Epithelial cell of proximal tubule (primary cell): Measurements from ENCODE around the gene B4GALT3. TPM values are rescaled to one million over a fixed set of nuclear protein-coding genes. Genes with fewer than 3 reads are reported as not detected.

Experiments
- DNase-seq: peaks from one replicate; pipeline ENCODE4 v3.0.0-alpha.2; 2011; ENCODE audit warnings: low read depth
- H3K4me3 ChIP-seq: 2 replicates; pipeline ENCODE4 v1.5.1; 2011; ENCODE audit warnings: low read depth, mild to moderate bottlenecking, low read length
- total RNA-seq: library from RNA; depleted of rRNA; stranded (reverse); fragments of >200 nt; gene quantifications from 2 replicates; pipeline ENCODE4 v1.2.3, GENCODE V29; 2015
- TF ChIP-seq, protein P1 (sequence below): conservative IDR thresholded peaks from 2 replicates; pipeline ENCODE4 v1.5.1; 2012; ENCODE audit warnings: low read depth, mild to moderate bottlenecking, low read length

B4GALT3 gene
- total RNA-seq, 1 donor from 2014 or later = 46.2 TPM

DNA sequence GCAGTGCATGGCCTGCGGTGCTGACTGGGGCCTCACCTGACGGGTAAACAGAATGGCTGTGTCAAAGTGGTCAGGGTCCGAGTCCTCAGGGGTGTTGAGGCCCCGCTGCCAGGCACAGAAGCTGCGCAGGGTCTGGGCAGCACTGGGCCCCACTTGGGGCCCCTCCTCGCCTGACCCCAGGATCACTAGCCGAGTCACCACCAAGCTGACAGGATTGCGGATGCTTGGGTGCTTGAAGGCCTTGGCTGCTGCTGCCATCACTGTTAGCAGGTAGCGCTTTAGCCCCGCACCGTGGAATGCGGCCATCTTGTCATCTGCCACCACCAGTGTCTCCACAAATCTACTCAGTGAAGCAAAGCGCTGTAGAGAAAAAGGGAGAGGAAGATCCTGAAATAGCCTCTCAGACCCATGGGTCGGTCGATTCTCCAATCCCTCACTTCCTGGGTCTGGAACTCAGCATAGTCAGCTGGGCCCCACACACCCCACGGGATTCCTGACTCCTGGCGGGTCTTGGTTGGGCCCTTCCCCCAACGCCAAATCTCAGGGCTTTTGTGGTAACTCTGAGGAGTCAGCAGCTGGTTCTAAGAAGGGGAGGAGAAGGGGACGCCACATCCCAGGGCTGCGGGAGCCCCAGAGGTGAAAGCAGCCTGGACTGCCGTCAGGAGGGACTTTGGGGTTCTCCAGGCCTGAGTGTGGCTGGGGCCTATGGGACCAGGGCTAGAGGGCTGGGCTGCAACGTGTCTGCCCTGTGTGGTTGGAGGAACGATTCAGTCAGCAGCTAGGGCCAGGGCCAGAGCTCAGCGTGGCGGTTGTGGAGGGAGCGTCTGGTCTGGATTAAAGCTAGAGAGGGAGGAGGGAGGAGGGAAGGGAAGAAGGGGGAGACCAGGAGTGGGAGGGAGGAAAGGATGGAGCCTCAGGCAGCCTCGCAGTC lies 19.5 kb upstream of the B4GALT3 start:
- no peak overlapping the region for H3K4me3 ChIP-seq
- TF ChIP-seq, protein P1, sequence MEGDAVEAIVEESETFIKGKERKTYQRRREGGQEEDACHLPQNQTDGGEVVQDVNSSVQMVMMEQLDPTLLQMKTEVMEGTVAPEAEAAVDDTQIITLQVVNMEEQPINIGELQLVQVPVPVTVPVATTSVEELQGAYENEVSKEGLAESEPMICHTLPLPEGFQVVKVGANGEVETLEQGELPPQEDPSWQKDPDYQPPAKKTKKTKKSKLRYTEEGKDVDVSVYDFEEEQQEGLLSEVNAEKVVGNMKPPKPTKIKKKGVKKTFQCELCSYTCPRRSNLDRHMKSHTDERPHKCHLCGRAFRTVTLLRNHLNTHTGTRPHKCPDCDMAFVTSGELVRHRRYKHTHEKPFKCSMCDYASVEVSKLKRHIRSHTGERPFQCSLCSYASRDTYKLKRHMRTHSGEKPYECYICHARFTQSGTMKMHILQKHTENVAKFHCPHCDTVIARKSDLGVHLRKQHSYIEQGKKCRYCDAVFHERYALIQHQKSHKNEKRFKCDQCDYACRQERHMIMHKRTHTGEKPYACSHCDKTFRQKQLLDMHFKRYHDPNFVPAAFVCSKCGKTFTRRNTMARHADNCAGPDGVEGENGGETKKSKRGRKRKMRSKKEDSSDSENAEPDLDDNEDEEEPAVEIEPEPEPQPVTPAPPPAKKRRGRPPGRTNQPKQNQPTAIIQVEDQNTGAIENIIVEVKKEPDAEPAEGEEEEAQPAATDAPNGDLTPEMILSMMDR = no peak
- DNase-seq = no peak

DNA sequence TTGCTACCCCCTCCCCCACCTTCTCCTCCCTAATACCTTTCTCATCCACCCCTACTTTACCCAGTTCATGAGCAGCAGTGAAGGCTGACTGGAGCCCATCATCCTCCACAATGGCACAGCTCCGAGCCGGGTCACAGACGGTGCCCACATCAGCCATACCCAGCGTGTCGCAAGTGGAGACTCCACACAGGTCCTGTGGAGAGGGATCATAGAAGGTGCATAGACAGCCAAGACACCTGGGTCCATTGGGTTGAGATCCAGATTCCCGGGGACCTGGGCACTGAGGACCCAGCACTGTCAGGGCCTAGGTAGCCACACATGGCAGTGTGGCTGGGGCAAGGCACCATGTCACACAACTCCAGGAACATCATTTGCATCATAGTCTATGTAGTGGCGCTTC lies 18.8 kb upstream of the B4GALT3 start:
- no peak for DNase-seq
- H3K4me3 ChIP-seq = no peak overlapping the region
- TF ChIP-seq, protein P1 = no peak

DNA sequence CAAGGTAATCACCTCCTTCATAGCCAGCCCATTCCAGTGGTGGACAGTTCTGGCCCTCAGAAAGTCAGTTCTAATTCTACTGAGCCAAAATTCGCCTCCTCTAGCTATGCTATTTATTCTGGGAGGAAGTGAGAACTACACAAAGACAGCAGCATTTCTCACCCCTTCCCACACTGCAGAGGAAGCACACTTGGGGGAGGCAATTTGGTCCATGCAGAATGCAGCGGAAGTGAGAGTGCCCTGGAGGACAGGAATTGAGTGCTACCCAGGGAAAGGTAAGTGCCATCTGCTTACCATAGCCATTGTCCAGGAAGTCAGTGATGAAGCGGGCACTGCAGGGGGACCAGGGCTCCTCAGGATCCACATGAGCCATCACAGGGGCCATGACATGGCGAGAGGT lies 17.9 kb upstream of the B4GALT3 start:
- no peak for DNase-seq
- H3K4me3 ChIP-seq = no peak overlapping the region
- TF ChIP-seq, protein P1 = no peak

DNA sequence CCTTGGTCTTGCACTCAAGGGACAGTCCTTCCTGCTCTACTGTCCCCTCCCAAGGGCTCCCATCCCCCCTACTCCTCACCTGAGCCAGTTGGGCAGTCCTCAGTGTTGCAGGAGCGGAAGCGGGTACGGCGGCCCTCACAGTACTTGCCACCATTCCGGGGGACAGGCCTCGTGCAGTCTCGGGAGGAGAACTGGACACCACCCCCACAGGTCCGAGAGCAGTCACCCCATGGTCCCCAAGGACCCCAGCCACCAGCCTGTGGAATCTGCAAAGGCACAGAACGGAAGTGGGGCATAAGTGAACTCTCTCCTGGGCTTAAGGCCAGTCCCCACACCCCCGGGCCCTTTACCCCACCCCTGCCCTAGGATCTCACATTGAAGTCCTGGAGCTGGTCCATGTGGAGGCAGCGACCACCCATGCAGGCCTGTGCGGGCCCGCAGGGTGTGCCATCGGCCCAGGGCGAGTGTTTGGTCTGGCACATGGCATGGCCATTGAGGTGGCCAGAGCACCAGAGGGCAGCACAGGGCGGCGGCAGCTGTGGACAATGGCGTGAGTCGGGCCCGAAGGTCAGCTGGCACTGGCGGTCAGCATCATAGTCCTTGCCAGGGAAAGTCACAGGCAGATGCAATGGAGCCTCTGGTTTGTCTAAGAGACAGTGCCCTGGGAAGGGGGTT lies 16.4 kb upstream of the B4GALT3 start:
- TF ChIP-seq, protein P1 = peak; percentile 45
- no peak overlapping the region for H3K4me3 ChIP-seq
- DNase-seq = no peak

DNA sequence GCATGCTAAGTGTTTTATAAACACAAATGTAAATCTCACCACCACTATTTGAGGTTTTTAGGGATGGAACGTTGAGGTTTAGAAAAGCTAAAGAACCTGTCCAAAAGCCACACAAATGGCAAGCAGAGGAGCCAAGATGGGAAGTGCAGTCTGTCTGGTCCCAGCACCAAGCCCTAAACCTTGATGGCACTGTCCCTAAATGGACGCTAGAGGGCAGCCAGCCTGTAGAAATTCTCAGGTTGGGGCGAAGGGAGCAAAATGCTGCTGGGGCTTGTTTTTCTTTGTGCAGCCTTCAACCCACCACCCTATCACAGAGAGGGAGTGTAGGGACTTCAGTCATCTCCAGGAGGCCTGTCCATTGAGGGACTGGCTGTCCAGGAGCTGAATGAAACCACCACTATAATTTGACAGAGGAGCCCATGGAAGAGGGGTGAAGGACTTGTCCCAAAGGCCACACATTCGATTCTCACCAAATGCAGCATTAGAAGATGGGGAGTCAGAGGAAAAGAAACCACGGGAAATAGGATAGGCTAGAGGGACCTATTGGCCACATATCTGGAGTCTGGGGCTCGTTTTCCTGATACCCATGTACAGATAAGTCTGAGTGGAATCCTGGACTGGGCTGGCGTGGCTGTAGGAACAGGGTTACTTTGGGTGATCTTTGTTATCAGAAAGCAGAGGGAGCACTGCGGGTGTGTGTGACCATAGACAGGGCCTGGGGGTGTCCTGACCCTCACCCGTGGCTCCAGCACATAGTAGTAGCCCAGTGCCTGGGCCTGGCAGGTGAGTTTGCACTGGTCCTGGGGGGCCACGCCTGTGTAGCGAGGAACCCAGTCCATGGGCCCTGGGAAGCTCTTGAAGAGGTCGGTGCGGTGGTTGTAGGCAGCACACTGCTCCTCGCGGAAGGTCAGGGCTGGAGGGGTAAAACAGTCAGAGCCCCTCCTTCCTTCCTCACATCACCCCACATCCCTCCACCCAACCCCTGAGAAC lies 15.5 kb upstream of the B4GALT3 start:
- DNase-seq = no peak
- H3K4me3 ChIP-seq = no peak overlapping the region
- TF ChIP-seq, protein P1 = peak; percentile 92

DNA sequence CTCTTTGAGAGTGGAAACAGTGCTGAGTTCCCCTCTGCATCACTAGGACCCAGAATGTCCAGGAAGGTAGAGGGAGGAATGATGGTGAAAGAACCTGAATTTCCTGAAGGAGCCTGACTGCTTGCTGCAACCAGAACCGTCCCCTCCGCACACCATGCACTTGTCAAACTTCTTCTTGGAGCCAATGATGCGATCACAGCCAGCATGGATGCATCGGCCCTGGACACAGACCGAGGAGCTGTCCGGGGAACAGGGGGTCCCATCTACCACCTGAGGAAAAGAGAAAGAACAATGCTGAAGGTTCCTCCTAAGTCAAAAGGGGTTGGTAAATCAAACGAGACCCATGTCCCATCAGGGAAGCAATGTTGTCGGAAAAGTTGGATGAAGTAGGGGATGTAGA lies 14.7 kb upstream of the B4GALT3 start:
- no peak for DNase-seq
- TF ChIP-seq, protein P1 = no peak
- no peak overlapping the region for H3K4me3 ChIP-seq
